IMR-90 (cell line): ENCODE data around the gene PPP1CB.

Source experiments
- BHLHE40 ChIP-seq: fragments of 150-350 bp; IDR thresholded peaks from 2 replicates; pipeline ENCODE4 v1.6.1; 2016; ENCODE audit warnings: mild to moderate bottlenecking, low read depth, low read length
- CEBPB ChIP-seq: IDR thresholded peaks from 2 replicates; pipeline ENCODE4 v1.6.1; 2012; ENCODE audit warnings: low read depth, low read length, improper control_type of control experiment
- CTCF ChIP-seq: conservative IDR thresholded peaks from 2 replicates; pipeline ENCODE4 v1.5.1; 2012; ENCODE audit warnings: mild to moderate bottlenecking, low read depth, low read length, improper control_type of control experiment
- FOS ChIP-seq: fragments of 150-350 bp; IDR thresholded peaks from 2 replicates; pipeline ENCODE4 v1.6.1; 2016; ENCODE audit warnings: low read depth, low read length
- MAFK ChIP-seq: IDR thresholded peaks from 2 replicates; pipeline ENCODE4 v1.6.1; 2012; ENCODE audit warnings: low read depth, low read length, improper control_type of control experiment
- MAZ ChIP-seq: IDR thresholded peaks from 2 replicates; pipeline ENCODE4 v1.6.1; 2012; ENCODE audit warnings: low read depth, mild to moderate bottlenecking, low read length, improper control_type of control experiment, moderate library complexity, borderline replicate concordance
- NFE2L2 ChIP-seq: fragments of 150-350 bp; IDR thresholded peaks from 2 replicates; pipeline ENCODE4 v1.6.1; 2016; ENCODE audit warnings: low read depth, mild to moderate bottlenecking, low read length
- POLR2A ChIP-seq: IDR thresholded peaks from 2 replicates; pipeline ENCODE4 v1.6.1; 2012; ENCODE audit warnings: mild to moderate bottlenecking, low read depth, low read length
- RAD21 ChIP-seq: IDR thresholded peaks from 2 replicates; pipeline ENCODE4 v1.6.1; 2012; ENCODE audit warnings: low read length, improper control_type of control experiment
- RCOR1 ChIP-seq: IDR thresholded peaks from 2 replicates; pipeline ENCODE4 v1.6.1; 2012; ENCODE audit warnings: mild to moderate bottlenecking, low read length, improper control_type of control experiment; ENCODE audit not compliant: insufficient replicate concordance
- RFX5 ChIP-seq: IDR thresholded peaks from 2 replicates; pipeline ENCODE4 v1.8.0; 2012; ENCODE audit warnings: low read depth, mild to moderate bottlenecking, low read length, moderate library complexity
- SMC3 ChIP-seq: fragments of 150-350 bp; IDR thresholded peaks from 2 replicates; pipeline ENCODE4 v1.6.1; 2016; ENCODE audit warnings: low read depth, mild to moderate bottlenecking, antibody characterized with exemption, low read length, moderate library complexity
- TF ChIP-seq, protein P1 (sequence below): fragments of 150-350 bp; IDR thresholded peaks from 2 replicates; pipeline ENCODE4 v1.6.1; 2017; ENCODE audit warnings: mild to moderate bottlenecking, antibody characterized with exemption, low read length, low read depth
- TF ChIP-seq, protein P2 (sequence below): fragments of 150-350 bp; IDR thresholded peaks from 2 replicates; pipeline ENCODE4 v1.6.1; 2016; ENCODE audit warnings: low read depth, mild to moderate bottlenecking, low read length, moderate library complexity, borderline replicate concordance

GRCh38 chr2:28729698-28730097 is 21.9 kb upstream of the PPP1CB start:
- no peak for TF ChIP-seq CTCF
- no peak for TF ChIP-seq BHLHE40
- TF ChIP-seq, protein P1, sequence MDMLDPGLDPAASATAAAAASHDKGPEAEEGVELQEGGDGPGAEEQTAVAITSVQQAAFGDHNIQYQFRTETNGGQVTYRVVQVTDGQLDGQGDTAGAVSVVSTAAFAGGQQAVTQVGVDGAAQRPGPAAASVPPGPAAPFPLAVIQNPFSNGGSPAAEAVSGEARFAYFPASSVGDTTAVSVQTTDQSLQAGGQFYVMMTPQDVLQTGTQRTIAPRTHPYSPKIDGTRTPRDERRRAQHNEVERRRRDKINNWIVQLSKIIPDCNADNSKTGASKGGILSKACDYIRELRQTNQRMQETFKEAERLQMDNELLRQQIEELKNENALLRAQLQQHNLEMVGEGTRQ, result no peak
- TF ChIP-seq, protein P2, sequence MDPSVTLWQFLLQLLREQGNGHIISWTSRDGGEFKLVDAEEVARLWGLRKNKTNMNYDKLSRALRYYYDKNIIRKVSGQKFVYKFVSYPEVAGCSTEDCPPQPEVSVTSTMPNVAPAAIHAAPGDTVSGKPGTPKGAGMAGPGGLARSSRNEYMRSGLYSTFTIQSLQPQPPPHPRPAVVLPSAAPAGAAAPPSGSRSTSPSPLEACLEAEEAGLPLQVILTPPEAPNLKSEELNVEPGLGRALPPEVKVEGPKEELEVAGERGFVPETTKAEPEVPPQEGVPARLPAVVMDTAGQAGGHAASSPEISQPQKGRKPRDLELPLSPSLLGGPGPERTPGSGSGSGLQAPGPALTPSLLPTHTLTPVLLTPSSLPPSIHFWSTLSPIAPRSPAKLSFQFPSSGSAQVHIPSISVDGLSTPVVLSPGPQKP, result no peak
- TF ChIP-seq CEBPB, result no peak
- no peak for TF ChIP-seq POLR2A
- no peak for TF ChIP-seq FOS
- TF ChIP-seq SMC3, result no peak
- TF ChIP-seq RCOR1, result no peak
- TF ChIP-seq MAZ, result no peak
- TF ChIP-seq RFX5, result no peak; the same call in 1 of the 2 replicates
- TF ChIP-seq RAD21, result no peak
- TF ChIP-seq MAFK, result no peak
- TF ChIP-seq NFE2L2, result no peak
